Pancreas (tissue), 10 donors: ENCODE data around the gene NUMA1. TPM values are rescaled to one million over a fixed set of nuclear protein-coding genes. Genes with fewer than 3 reads are reported as not detected.
A peak's percentile ranks its signal among the peaks of the same experiment; 100 is the strongest.

Experiments
- ATAC-seq, 4 donors: fragments of 200-7000 bp; cut with Tn5 transposase; one replicate each; pipeline versions ENCODE4 v1.8.0 to v1.9.1; 2020; ENCODE audit warnings: mild to moderate bottlenecking in 4 of 4, moderate library complexity in 4 of 4
- DNase-seq, 6 donors: peaks; one replicate each; pipeline ENCODE4 v3.0.0-alpha.2; 2020
- FAIRE-seq: peaks from 2 replicates; lab custom pipeline; 2012; peaks lifted over from hg19 to GRCh38; lab: Jason Lieb, UNC
- H3K27ac ChIP-seq, 4 donors: fragments of 200-600 bp; sonication (generic); 1 replicate in 3 of 4; 2 replicates in 1 of 4; pipeline versions ENCODE4 v1.5.0 to v1.8.0; 2020
- H3K27me3 ChIP-seq, 4 donors: fragments of 200-600 bp; one replicate each; pipeline ENCODE4 v1.8.0; 2021
- H3K36me3 ChIP-seq, 3 donors: fragments of 200-600 bp; sonication (generic) in 1 of 3; one replicate each; pipeline versions ENCODE4 v1.5.0 to v1.8.0; 2020 to 2021
- H3K4me1 ChIP-seq, 3 donors: fragments of 200-600 bp; one replicate each; pipeline ENCODE4 v1.8.0; 2021
- H3K4me3 ChIP-seq, 4 donors: fragments of 200-600 bp; sonication (generic) in 2 of 4; one replicate each; pipeline versions ENCODE4 v1.5.0 to v1.8.0; 2020 to 2021
- H3K9me3 ChIP-seq, 4 donors: fragments of 200-600 bp; one replicate each; pipeline ENCODE4 v1.8.0; 2021
- WGBS, 2 donors: extraction: QIAGEN DNeasy Blood & Tissue Kit; methylation state at CpG; one replicate each; pipeline ENCODE4 v1.1.7; 2013; 5-methylcytosine and 5-hydroxymethylcytosine counted together
- intact Hi-C, 3 donors: fragments of 100-400 bp; cut with DNase I; formaldehyde crosslinking; loops; one replicate each; pipeline versions ENCODE4 v1.11.1 to v1.14.2; 2022
- polyA plus RNA-seq, 2 donors: library from polyadenylated mRNA; stranded (reverse); fragments of 200-250 nt; gene quantifications; one replicate each; pipeline ENCODE4 v1.2.3, GENCODE V29; 2013
- total RNA-seq, 6 donors: library from RNA; stranded (reverse); fragmentation: NEBNext Ultra II Directional in 4 of 6; extraction: Animal tissue kit (Norgen Biotek cat#: 25700) in 4 of 6; gene quantifications; one replicate each; pipeline versions ENCODE4 v1.2.1 to v1.2.4, GENCODE V29; 2021 to 2023
- TF ChIP-seq, protein P1 (sequence below), 4 donors: fragments of 200-600 bp; sonication (generic) in 3 of 4; IDR thresholded peaks; one replicate each; pipeline versions ENCODE4 v1.5.0 to v1.8.0; 2021; ENCODE audit warnings: antibody characterized with exemption in 4 of 4
- donor health status: healthy with polysubstance abuse.
- donor health status: DM: no; HTN: no; CAD: no; lungs with moderate emphysema.
- donor health status: DM: no; HTN: no; CAD: no.
- donor health status: control.
- donor health status: control.
- donor health status: Bipolar disorder and iron deficiency.
- donor health status: DM: yes; HTN: yes; CAD: no.
- donor health status: DM: no; HTN: no; CAD: no.
- donor health status: DM: no; HTN: no; CAD: no.
- donor health status: DM: yes; HTN: yes; CAD: no.

The NUMA1 gene
- total and polyA plus RNA-seq, 8 donors, result 68.8 to 216 (median 99.4) TPM

DNA sequence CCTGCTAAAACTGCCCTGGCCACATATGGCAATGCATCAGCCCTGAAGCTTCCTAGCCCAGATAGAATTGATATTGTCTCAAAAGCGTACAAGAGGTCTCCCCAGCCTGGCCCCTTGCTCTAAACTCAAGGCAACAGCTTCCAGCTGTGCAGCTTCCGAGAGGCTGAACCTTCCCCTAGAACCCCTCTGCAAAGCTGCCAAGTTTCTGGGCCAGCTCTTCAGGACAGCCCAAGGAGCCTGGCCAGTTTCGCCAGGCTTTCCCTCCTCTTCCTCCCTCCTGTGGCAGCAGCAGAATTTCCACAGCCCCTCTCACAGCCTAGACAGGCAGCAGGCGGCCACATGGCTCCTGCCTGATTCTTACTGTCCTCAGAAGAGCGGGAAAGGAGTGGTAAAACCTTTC, 34.5 kb downstream of the NUMA1 start:
- 75 to 88% methylated on average over 5 of the region's 5 CpGs for WGBS, 2 donors
- Histone ChIP-seq H3K36me3 (no peaks in the 10 kb centered on the region), H3K9me3 (no peaks in the 10 kb centered on the region), H3K27me3 (no peaks in the 10 kb centered on the region), H3K4me1 (peaks cover 24 to 33% (median 30%) of the 10 kb centered on the region in 3 donors), H3K4me3 (no peak overlapping the region), H3K27ac (no peak overlapping the region)
- no peak for DNase-seq
- FAIRE-seq, result no peak
- no peak for ATAC-seq
- intact Hi-C loops, result no loop called here
- TF ChIP-seq, protein P1, sequence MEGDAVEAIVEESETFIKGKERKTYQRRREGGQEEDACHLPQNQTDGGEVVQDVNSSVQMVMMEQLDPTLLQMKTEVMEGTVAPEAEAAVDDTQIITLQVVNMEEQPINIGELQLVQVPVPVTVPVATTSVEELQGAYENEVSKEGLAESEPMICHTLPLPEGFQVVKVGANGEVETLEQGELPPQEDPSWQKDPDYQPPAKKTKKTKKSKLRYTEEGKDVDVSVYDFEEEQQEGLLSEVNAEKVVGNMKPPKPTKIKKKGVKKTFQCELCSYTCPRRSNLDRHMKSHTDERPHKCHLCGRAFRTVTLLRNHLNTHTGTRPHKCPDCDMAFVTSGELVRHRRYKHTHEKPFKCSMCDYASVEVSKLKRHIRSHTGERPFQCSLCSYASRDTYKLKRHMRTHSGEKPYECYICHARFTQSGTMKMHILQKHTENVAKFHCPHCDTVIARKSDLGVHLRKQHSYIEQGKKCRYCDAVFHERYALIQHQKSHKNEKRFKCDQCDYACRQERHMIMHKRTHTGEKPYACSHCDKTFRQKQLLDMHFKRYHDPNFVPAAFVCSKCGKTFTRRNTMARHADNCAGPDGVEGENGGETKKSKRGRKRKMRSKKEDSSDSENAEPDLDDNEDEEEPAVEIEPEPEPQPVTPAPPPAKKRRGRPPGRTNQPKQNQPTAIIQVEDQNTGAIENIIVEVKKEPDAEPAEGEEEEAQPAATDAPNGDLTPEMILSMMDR (IDR thresholded peaks at IDR 0.05), result no peak

DNA sequence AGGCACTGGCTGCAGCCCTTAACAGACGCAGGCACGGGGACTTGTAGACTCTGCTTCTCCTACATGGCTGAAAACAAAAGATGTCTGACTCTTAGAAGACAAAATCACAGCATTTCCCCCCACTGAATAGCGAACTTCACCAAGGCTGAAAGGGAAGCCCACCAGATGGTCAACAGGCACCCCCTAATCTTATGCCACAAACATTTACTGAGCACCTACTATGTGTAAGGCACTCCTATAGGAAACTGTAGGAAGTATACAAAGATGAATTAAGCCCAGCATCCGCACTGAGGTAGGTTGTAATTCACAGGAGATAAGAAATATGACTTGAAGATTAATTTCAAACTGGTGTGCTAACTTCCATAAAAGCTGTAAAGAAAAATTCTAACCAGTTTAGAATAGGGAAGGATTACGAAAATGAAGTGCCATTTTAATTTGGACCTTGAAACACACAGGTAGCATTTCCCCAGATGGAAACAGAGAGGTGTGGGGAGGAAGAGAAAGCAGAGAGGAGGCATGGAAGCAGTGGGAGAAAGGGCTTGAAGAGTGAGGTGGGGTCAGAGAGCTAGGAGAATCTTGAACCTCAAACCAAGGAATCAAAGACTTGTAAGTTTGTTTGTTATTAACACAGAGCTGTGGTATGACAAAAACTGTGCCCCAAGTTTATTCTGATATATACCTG, 38.1 kb downstream of the NUMA1 start:
- FAIRE-seq (no peak), ATAC-seq (no peak), DNase-seq (no peak)
- Histone ChIP-seq H3K4me3 (peak overlapping the region; percentile 23 to 55 (median 42)), H3K27ac (peak overlapping the region; percentile 93 to 98 (median 96)), H3K27me3 (no peaks in the 10 kb centered on the region), H3K9me3 (no peaks in the 10 kb centered on the region), H3K36me3 (no peaks in the 10 kb centered on the region), H3K4me1 (peaks cover 21 to 36% (median 28%) of the 10 kb centered on the region in 3 donors)
- TF ChIP-seq, protein P1 (IDR thresholded peaks at IDR 0.05), result no peak
- intact Hi-C loops, result no loop called here
- WGBS, 2 donors, result 8 to 11% methylated on average over 5 of the region's 5 CpGs

DNA sequence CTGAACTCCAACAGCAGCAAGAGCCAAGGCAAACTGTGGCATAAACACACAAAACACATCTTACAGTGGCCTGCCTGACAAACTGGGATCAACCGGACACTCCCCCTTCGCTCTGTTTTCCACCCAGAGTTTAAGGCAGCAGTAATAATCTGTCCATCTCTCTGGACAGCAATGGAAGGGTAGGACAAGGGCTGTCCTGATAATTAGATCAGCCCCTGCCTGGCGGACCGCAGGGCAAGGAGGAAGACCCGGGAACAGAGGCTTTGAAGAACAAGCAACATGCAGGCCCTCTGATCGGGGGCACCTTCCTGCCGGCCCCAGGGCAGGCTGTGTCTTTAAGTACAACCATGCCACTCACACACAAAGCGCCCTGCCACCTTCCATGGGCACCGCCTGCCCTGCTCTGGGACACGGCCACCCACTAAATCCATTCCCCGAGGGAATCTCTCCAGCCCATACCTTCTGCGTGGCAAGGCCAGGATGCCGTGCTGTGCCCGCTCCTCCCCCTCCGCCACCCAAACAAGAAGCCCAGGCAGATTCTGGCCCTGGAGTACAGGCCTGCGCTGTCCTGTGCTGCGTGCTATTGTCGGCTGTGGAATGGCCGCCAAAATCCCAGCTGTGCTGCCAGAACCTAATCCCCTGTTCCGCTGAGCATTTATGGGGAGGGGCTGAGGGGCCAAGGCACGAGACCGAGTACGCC, 38.8 kb downstream of the NUMA1 start:
- H3K4me1 ChIP-seq, result peaks cover 24 to 37% (median 33%) of the 10 kb centered on the region in 3 donors
- no peaks in the 10 kb centered on the region for H3K36me3 ChIP-seq
- peak overlapping the region; percentile 23 to 55 (median 42) for H3K4me3 ChIP-seq
- intact Hi-C loops, result no loop called here
- peak; percentile 76 to 90 (median 81) for DNase-seq
- H3K27ac ChIP-seq, result peak overlapping the region; percentile 93 to 98 (median 96)
- peak; percentile 68 to 78 (median 72) for ATAC-seq
- H3K27me3 ChIP-seq, result no peaks in the 10 kb centered on the region
- 1 to 2% methylated on average over 21 to 23 of the region's 23 CpGs for WGBS, 2 donors
- H3K9me3 ChIP-seq, result no peaks in the 10 kb centered on the region
- TF ChIP-seq, protein P1 (IDR thresholded peaks at IDR 0.05), result no peak
- no peak for FAIRE-seq

DNA sequence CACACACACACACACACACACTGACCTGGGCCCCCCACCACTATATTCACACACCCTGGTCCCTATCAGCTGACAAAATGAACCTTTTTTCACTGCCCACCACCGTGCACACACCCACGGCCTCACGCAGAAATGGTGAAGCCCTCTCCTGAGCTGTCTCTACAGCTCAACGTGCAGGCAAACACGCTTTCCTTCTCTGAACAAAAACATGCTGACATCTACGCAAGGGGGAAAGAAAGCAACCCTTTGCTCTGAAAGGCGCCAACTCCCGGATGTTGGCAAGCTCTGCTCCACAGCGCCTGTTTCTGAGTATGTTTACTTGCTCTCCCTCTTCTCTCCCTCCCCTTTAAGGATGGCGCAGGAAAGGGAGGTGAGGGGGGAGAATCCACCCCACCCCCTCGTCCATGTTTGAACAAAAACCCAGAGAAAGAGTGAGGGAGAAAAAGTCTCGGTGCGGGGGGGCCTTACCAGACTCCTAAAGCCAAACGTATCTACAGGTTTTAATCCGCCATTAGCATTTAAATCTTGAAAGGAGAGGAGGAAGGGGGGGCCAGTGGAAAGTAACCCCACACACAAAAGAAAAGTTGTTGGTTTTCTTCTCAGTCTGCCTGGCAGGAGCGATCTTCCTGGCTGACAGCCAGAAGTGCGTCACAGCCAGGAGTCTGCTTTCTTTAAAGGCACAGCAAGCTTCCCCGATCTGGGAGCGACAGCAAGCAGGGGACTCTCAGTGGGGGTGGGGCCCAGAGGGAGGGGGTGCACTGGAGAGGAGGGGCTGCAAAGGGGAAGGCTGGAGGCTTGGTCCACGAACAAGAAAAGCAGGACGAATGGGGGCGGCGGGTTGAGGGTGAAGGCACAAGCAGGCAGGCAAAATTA, 39.6 kb downstream of the NUMA1 start:
- Histone ChIP-seq H3K36me3 (no peaks in the 10 kb centered on the region), H3K27ac (peak overlapping the region; percentile 93 to 98 (median 96)), H3K4me1 (peaks cover 32 to 39% (median 37%) of the 10 kb centered on the region in 3 donors), H3K27me3 (no peaks in the 10 kb centered on the region), H3K9me3 (no peaks in the 10 kb centered on the region), H3K4me3 (peak overlapping the region; percentile 23 to 55 (median 42))
- ATAC-seq (peak; percentile 79 to 89 (median 84)), FAIRE-seq (no peak), DNase-seq (peak; percentile 92 to 98 (median 96))
- TF ChIP-seq, protein P1 (IDR thresholded peaks at IDR 0.05), result no peak
- intact Hi-C loops, result no loop called here
- 0 to 1% methylated on average over 22 to 23 of the region's 23 CpGs for WGBS, 2 donors
